Pancreas (tissue), 10 donors: ENCODE results near the gene IMMP2L. TPM values are rescaled to one million over a fixed set of nuclear protein-coding genes. Genes with fewer than 3 reads are reported as not detected.
A peak's percentile ranks its signal among the peaks of the same experiment; 100 is the strongest.

Experiments used
- ATAC-seq, 4 donors: fragments of 200-7000 bp; cut with Tn5 transposase; one replicate each; pipeline versions ENCODE4 v1.8.0 to v1.9.1; 2020; ENCODE audit warnings: mild to moderate bottlenecking in 4 of 4, moderate library complexity in 4 of 4
- DNase-seq, 6 donors: peaks; one replicate each; pipeline ENCODE4 v3.0.0-alpha.2; 2020
- FAIRE-seq: peaks from 2 replicates; lab custom pipeline; 2012; peaks lifted over from hg19 to GRCh38; lab: Jason Lieb, UNC
- H3K27ac ChIP-seq, 4 donors: fragments of 200-600 bp; sonication (generic); 1 replicate in 3 of 4; 2 replicates in 1 of 4; pipeline versions ENCODE4 v1.5.0 to v1.8.0; 2020
- H3K27me3 ChIP-seq, 4 donors: fragments of 200-600 bp; one replicate each; pipeline ENCODE4 v1.8.0; 2021
- H3K36me3 ChIP-seq, 3 donors: fragments of 200-600 bp; sonication (generic) in 1 of 3; one replicate each; pipeline versions ENCODE4 v1.5.0 to v1.8.0; 2020 to 2021
- H3K4me1 ChIP-seq, 3 donors: fragments of 200-600 bp; one replicate each; pipeline ENCODE4 v1.8.0; 2021
- H3K4me3 ChIP-seq, 4 donors: fragments of 200-600 bp; sonication (generic) in 2 of 4; one replicate each; pipeline versions ENCODE4 v1.5.0 to v1.8.0; 2020 to 2021
- H3K9me3 ChIP-seq, 4 donors: fragments of 200-600 bp; one replicate each; pipeline ENCODE4 v1.8.0; 2021
- WGBS, 2 donors: extraction: QIAGEN DNeasy Blood & Tissue Kit; methylation state at CpG; one replicate each; pipeline ENCODE4 v1.1.7; 2013; 5-methylcytosine and 5-hydroxymethylcytosine counted together
- intact Hi-C, 3 donors: fragments of 100-400 bp; cut with DNase I; formaldehyde crosslinking; loops; one replicate each; pipeline versions ENCODE4 v1.11.1 to v1.14.2; 2022
- polyA plus RNA-seq, 2 donors: library from polyadenylated mRNA; stranded (reverse); fragments of 200-250 nt; gene quantifications; one replicate each; pipeline ENCODE4 v1.2.3, GENCODE V29; 2013
- total RNA-seq, 6 donors: library from RNA; stranded (reverse); fragmentation: NEBNext Ultra II Directional in 4 of 6; extraction: Animal tissue kit (Norgen Biotek cat#: 25700) in 4 of 6; gene quantifications; one replicate each; pipeline versions ENCODE4 v1.2.1 to v1.2.4, GENCODE V29; 2021 to 2023
- TF ChIP-seq, protein P1 (sequence below), 4 donors: fragments of 200-600 bp; sonication (generic) in 3 of 4; IDR thresholded peaks; one replicate each; pipeline versions ENCODE4 v1.5.0 to v1.8.0; 2021; ENCODE audit warnings: antibody characterized with exemption in 4 of 4
- donor health status: healthy with polysubstance abuse.
- donor health status: DM: no; HTN: no; CAD: no; lungs with moderate emphysema.
- donor health status: DM: no; HTN: no; CAD: no.
- donor health status: control.
- donor health status: control.
- donor health status: Bipolar disorder and iron deficiency.
- donor health status: DM: yes; HTN: yes; CAD: no.
- donor health status: DM: no; HTN: no; CAD: no.
- donor health status: DM: no; HTN: no; CAD: no.
- donor health status: DM: yes; HTN: yes; CAD: no.

Gene IMMP2L
- total and polyA plus RNA-seq, 8 donors: 7.3 to 30.0 (median 12.9) TPM

DNA sequence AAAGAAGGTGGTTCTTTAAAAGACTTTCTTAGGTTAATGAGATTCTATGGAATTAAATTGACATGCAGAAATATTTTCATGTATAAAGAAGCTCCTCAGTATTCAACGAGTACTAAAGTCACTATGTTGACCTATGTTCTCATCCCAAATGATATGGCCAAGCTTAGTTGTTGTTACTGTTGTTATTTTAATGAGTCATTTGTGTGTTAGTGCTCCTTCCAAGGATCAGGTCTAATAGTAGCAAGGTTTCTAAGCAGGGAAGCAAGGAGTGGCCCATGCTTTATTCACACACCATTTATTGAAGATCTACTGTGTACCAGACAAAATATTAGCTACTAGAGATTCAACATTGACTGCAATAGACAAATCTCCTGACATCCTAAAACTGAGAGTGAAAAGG lies 429.5 kb downstream of the IMMP2L start:
- no peak overlapping the region for H3K4me3 ChIP-seq
- no peaks in the 10 kb centered on the region for H3K36me3 ChIP-seq
- 77 to 85% methylated on average over 1 of the region's 1 CpG for WGBS, 2 donors
- DNase-seq (no peak), FAIRE-seq (no peak), ATAC-seq (no peak)
- TF ChIP-seq, protein P1, sequence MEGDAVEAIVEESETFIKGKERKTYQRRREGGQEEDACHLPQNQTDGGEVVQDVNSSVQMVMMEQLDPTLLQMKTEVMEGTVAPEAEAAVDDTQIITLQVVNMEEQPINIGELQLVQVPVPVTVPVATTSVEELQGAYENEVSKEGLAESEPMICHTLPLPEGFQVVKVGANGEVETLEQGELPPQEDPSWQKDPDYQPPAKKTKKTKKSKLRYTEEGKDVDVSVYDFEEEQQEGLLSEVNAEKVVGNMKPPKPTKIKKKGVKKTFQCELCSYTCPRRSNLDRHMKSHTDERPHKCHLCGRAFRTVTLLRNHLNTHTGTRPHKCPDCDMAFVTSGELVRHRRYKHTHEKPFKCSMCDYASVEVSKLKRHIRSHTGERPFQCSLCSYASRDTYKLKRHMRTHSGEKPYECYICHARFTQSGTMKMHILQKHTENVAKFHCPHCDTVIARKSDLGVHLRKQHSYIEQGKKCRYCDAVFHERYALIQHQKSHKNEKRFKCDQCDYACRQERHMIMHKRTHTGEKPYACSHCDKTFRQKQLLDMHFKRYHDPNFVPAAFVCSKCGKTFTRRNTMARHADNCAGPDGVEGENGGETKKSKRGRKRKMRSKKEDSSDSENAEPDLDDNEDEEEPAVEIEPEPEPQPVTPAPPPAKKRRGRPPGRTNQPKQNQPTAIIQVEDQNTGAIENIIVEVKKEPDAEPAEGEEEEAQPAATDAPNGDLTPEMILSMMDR (IDR thresholded peaks at IDR 0.05): no peak
- no peak overlapping the region for H3K27ac ChIP-seq
- intact Hi-C loops: no loop called here
- no peaks in the 10 kb centered on the region for H3K27me3 ChIP-seq
- no peaks in the 10 kb centered on the region for H3K4me1 ChIP-seq
- H3K9me3 ChIP-seq: no peaks in the 10 kb centered on the region

DNA sequence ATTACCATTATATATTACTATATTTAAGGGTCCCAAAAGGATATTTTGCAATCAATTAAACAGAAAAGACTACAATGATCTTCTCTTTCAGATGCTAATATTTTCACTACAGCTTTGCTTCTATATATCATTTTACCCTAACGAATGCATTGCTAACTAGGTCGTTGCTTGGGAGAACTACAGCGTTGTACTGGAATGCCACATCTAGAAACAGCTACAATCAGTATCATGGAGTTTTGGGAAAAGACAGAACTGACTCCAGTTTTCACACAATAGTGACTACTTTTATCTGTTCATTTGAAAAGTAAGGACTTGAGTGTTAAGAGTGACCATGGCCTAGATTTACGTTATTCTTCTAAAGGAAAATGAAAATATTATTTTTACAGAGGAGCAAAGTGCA lies 432.9 kb downstream of the IMMP2L start:
- H3K9me3 ChIP-seq: no peaks in the 10 kb centered on the region
- intact Hi-C loops: no loop called here

DNA sequence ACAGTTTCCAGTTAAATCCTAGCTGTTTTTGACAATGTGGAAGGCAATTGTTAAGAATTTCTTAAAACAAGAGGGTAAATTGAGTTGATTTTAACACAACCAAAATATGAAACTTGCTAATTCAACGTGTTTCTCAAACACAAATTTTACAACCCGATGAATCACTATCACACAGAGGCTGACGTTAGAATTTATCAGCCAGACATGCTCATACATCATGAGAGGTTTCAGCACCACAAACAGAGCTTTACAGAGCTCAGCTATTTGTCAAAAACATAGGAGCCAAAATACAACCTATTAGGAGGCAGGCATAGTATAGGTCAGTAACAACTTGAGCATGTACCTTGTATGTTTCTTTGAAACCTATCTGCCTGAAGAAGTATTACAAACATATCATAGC lies 435.3 kb downstream of the IMMP2L start:
- DNase-seq (no peak), FAIRE-seq (no peak), ATAC-seq (no peak)
- intact Hi-C loops: no loop called here
- no peaks in the 10 kb centered on the region for H3K9me3 ChIP-seq
- no peaks in the 10 kb centered on the region for H3K27me3 ChIP-seq
- H3K36me3 ChIP-seq: no peaks in the 10 kb centered on the region
- no peak overlapping the region for H3K4me3 ChIP-seq
- no peak overlapping the region for H3K27ac ChIP-seq
- H3K4me1 ChIP-seq: no peaks in the 10 kb centered on the region
- 19 to 25% methylated on average over 3 of the region's 3 CpGs for WGBS, 2 donors
- TF ChIP-seq, protein P1 (IDR thresholded peaks at IDR 0.05): no peak

More for the DNA sequence above, 432.9 kb downstream of the IMMP2L start:
- TF ChIP-seq, protein P1 (IDR thresholded peaks at IDR 0.05): no peak
- ATAC-seq (no peak), FAIRE-seq (no peak), DNase-seq (no peak)
- H3K4me3 ChIP-seq: no peak overlapping the region
- no peaks in the 10 kb centered on the region for H3K36me3 ChIP-seq
- no peak overlapping the region for H3K27ac ChIP-seq
- 94 to 95% methylated on average over 4 of the region's 4 CpGs for WGBS, 2 donors
- no peaks in the 10 kb centered on the region for H3K4me1 ChIP-seq
- H3K27me3 ChIP-seq: no peaks in the 10 kb centered on the region

DNA sequence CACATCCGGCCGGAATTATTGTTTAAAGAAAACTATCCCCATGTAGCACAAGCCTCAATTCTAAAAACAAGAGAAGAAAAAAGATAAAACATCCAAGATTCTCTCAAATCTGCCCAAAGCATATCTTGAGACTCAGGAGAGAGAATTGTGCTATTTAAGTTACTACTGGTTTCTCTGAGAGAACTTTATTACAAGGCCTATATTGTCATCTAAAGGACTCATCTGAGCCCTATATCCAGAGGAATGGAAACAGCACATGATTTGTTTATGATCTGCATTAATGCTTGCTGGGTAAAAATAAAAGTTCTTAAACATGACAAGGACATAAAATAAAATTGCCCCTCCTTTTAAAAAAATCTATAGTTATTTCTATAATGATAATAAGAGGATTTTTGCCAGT lies 446.3 kb downstream of the IMMP2L start:
- no peaks in the 10 kb centered on the region for H3K36me3 ChIP-seq
- H3K4me1 ChIP-seq: peaks cover 0 to 10% (median 0%) of the 10 kb centered on the region in 3 donors
- TF ChIP-seq, protein P1 (IDR thresholded peaks at IDR 0.05): no peak
- 94 to 95% methylated on average over 2 of the region's 2 CpGs for WGBS, 2 donors
- no peak overlapping the region for H3K27ac ChIP-seq
- FAIRE-seq (no peak), ATAC-seq (no peak), DNase-seq (no peak)
- H3K9me3 ChIP-seq: no peaks in the 10 kb centered on the region
- intact Hi-C loops: no loop called here
- no peak overlapping the region for H3K4me3 ChIP-seq
- H3K27me3 ChIP-seq: no peaks in the 10 kb centered on the region

DNA sequence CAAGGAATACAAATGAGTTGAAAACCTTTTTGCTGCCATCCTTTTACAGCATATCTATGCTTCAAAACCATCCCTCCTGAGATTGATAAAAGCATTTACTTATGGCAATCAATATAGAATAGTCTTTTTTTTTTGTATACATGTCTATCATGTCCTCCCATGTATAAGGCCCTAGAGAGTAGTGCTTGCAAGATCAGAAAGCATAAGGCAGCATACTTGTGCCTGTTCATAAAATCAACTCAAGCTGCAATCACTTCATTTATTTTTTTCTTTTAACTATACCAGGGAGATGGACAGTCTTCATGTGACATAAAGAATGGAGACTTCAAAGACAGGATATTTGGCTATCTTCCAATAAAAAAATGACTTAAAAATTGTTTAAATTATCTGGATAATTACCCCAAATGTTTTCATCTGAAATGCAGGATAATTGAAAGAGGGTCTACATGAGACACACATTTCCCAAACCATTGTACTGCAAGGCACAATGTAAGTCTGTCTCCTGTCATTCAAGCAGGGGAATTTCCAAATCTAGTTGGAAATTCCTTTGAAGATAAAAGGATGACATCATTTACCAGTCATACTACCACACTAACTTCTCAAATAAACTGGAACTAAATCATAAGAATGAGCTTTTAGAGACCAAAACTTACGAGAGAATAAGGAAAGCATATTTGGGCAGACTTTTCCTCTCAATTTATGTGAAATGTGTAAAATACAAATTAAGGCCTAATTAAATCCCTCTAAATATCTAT lies 448.9 kb downstream of the IMMP2L start:
- WGBS, 2 donors: 68 to 70% methylated on average over 1 of the region's 1 CpG
- Histone ChIP-seq H3K4me1 (peaks cover 0 to 14% (median 0%) of the 10 kb centered on the region in 3 donors), H3K27ac (no peak overlapping the region), H3K27me3 (no peaks in the 10 kb centered on the region), H3K9me3 (no peaks in the 10 kb centered on the region), H3K4me3 (no peak overlapping the region), H3K36me3 (no peaks in the 10 kb centered on the region)
- DNase-seq (no peak), ATAC-seq (peak in 2 of 4 donors; percentile 69 to 79), FAIRE-seq (no peak)
- intact Hi-C loops: no loop called here
- TF ChIP-seq, protein P1 (IDR thresholded peaks at IDR 0.05): no peak
